GM12878 (cell line): ENCODE data around the gene CRYZL1. TPM values are rescaled to one million over a fixed set of nuclear protein-coding genes. Genes with fewer than 3 reads are reported as not detected.

Source experiments
- ATAC-seq: fragments of 200-7000 bp; cut with Tn5 transposase; 3 replicates; pipeline ENCODE4 v1.9.1; 2020; ENCODE audit warnings: mild to moderate bottlenecking, moderate library complexity
- BruUV-seq: library from RNA; stranded (reverse); fragments of 400-500 nt; replicated peaks from 2 replicates; lab custom pipeline; 2021; lab: Mats Ljungman, UMichigan
- CTCF ChIA-PET: fragments of 300-600 bp; sonication (Branson Sonifier 250); formaldehyde crosslinking; extraction: SDS; loops from one replicate; lab custom pipeline; 2021; ENCODE audit warnings: inconsistent platforms; lab: Yijun Ruan, JAX
- POLR2A ChIA-PET: fragments of 350-600 bp; formaldehyde crosslinking; extraction: SDS; loops from one replicate; lab custom pipeline; 2021; ENCODE audit warnings: inconsistent platforms; lab: Charles Lee
- RAD21 ChIA-PET: fragments of 300-600 bp; sonication (Branson Sonifier 250); formaldehyde crosslinking; loops from one replicate; lab custom pipeline; 2023; ENCODE audit warnings: antibody characterized with exemption; ENCODE audit not compliant: unreplicated experiment; lab: Charles Lee
- SMC1A ChIA-PET: fragments of 300-600 bp; sonication (Branson Sonifier 250); formaldehyde crosslinking; loops from one replicate; lab custom pipeline; 2023; ENCODE audit not compliant: unreplicated experiment, uncharacterized antibody; lab: Charles Lee
- DNase-seq: peaks from one replicate; pipeline ENCODE4 v3.0.0-alpha.2; 2011; ENCODE audit warnings: low read depth, low spot score
- FAIRE-seq: peaks from 3 replicates; lab custom pipeline; 2011; peaks lifted over from hg19 to GRCh38; lab: Jason Lieb, UNC
- H2AFZ ChIP-seq: 2 replicates; pipeline ENCODE4 v1.6.0; 2011; ENCODE audit warnings: low read depth, low read length, control low read depth; ENCODE audit not compliant: control insufficient read depth
- H3K27ac ChIP-seq: 2 replicates; pipeline ENCODE4 v1.5.1; 2011; ENCODE audit warnings: control low read depth; ENCODE audit not compliant: control insufficient read depth, insufficient read depth
- H3K27me3 ChIP-seq, 2 experiments: replicated peaks in 1 of 2; 2 replicates each; pipeline versions ENCODE4 v1.6.0 to v1.6.1; 2011; ENCODE audit warnings: low read length in 1 of 2; ENCODE audit not compliant: control insufficient read depth in 2 of 2, insufficient read depth in 2 of 2
- H3K36me3 ChIP-seq, 2 experiments: 2 replicates each; pipeline ENCODE4 v1.5.1; 2011; ENCODE audit warnings: low read length in 1 of 2; ENCODE audit not compliant: control insufficient read depth in 2 of 2, insufficient read depth in 2 of 2
- H3K4me1 ChIP-seq: 2 replicates; pipeline ENCODE4 v1.6.1; 2011; ENCODE audit warnings: mild to moderate bottlenecking, low read length, moderate library complexity, mixed read lengths; ENCODE audit not compliant: control insufficient read depth, insufficient read depth
- H3K4me2 ChIP-seq: 2 replicates; pipeline ENCODE4 v1.6.0; 2011; ENCODE audit warnings: control low read depth; ENCODE audit not compliant: control insufficient read depth, insufficient read depth
- H3K4me3 ChIP-seq: fragments of 200-600 bp; sonication (generic); 2 replicates; pipeline ENCODE4 v1.5.1; 2016
- H3K79me2 ChIP-seq: 2 replicates; pipeline ENCODE4 v1.6.0; 2011; ENCODE audit warnings: low read length; ENCODE audit not compliant: control insufficient read depth, insufficient read depth
- H3K9ac ChIP-seq: 2 replicates; pipeline ENCODE4 v1.8.0; 2011; ENCODE audit warnings: low read length, control low read depth, mixed read lengths; ENCODE audit not compliant: control insufficient read depth, insufficient read depth
- H3K9me3 ChIP-seq: replicated peaks from 3 replicates; pipeline ENCODE4 v1.5.1; 2011; ENCODE audit warnings: mild to moderate bottlenecking, low read length; ENCODE audit not compliant: control insufficient read depth, insufficient read depth
- H4K20me1 ChIP-seq: 2 replicates; pipeline ENCODE4 v1.6.0; 2011; ENCODE audit not compliant: control insufficient read depth, insufficient read depth
- BACH1 ChIP-seq: fragments of 450-650 bp; IDR thresholded peaks from 2 replicates; pipeline ENCODE4 v1.6.1; 2017; ENCODE audit warnings: mild to moderate bottlenecking, borderline replicate concordance
- BCL11A ChIP-seq: IDR thresholded peaks from 2 replicates; pipeline ENCODE4 v1.6.1; 2011; ENCODE audit warnings: low read depth, low read length
- DPF2 ChIP-seq: fragments of 450-650 bp; IDR thresholded peaks from 2 replicates; pipeline ENCODE4 v1.6.1; 2017; ENCODE audit warnings: mild to moderate bottlenecking
- HDGF ChIP-seq: fragments of 450-650 bp; IDR thresholded peaks from 2 replicates; pipeline ENCODE4 v1.6.1; 2016; ENCODE audit warnings: antibody characterized with exemption
- IKZF1 ChIP-seq: fragments of 450-650 bp; conservative IDR thresholded peaks from 2 replicates; pipeline ENCODE4 v1.6.1; 2017; ENCODE audit warnings: antibody characterized with exemption, mild to moderate bottlenecking
- JUNB ChIP-seq: IDR thresholded peaks from 2 replicates; pipeline ENCODE4 v1.6.1; 2016; ENCODE audit warnings: antibody characterized with exemption, mild to moderate bottlenecking
- MTA2 ChIP-seq: fragments of 450-650 bp; IDR thresholded peaks from 2 replicates; pipeline ENCODE4 v1.6.1; 2016; ENCODE audit warnings: low read depth, mild to moderate bottlenecking, moderate library complexity
- MXI1 ChIP-seq: fragments of 150-350 bp; IDR thresholded peaks from 2 replicates; pipeline ENCODE4 v1.6.1; 2011; ENCODE audit warnings: low read depth, mild to moderate bottlenecking, inconsistent platforms, low read length, improper control_type of control experiment
- NRF1 ChIP-seq: conservative IDR thresholded peaks from 2 replicates; pipeline ENCODE4 v1.6.1; 2011; ENCODE audit warnings: mild to moderate bottlenecking, low read depth, low read length, improper control_type of control experiment
- POLR2AphosphoS5 ChIP-seq: IDR thresholded peaks from 2 replicates; pipeline ENCODE4 v1.6.1; 2011; ENCODE audit warnings: mild to moderate bottlenecking, low read length, inconsistent platforms
- SIN3A ChIP-seq: IDR thresholded peaks from 2 replicates; pipeline ENCODE4 v1.6.1; 2012; ENCODE audit warnings: low read depth, low read length, improper control_type of control experiment
- SIX5 ChIP-seq: IDR thresholded peaks from 2 replicates; pipeline ENCODE4 v1.6.1; 2011; ENCODE audit warnings: mild to moderate bottlenecking, low read depth, low read length, moderate library complexity; ENCODE audit not compliant: severe bottlenecking
- ZNF274 ChIP-seq: IDR thresholded peaks from one replicate; pipeline ENCODE4 v1.8.0; 2011; ENCODE audit not compliant: insufficient read length, insufficient read depth
- WGBS: methylation state at CpG from one replicate; pipeline ENCODE4 v1.1.6; 2016; ENCODE audit warnings: low lambda C conversion rate; ENCODE audit not compliant: insufficient replicate concordance, insufficient coverage; ENCODE audit errors: missing lambda C conversion rate; 5-methylcytosine and 5-hydroxymethylcytosine counted together
- in situ Hi-C: fragments of 300-500 bp; cut with MboI; formaldehyde crosslinking; loops from 9 replicates; pipeline ENCODE4 v1.14.3; 2018; ENCODE audit warnings: mixed read lengths
- intact Hi-C: fragments of 100-400 bp; cut with micrococcal nuclease; formaldehyde crosslinking; loops from one replicate; pipeline ENCODE4 v1.14.2; 2022; ENCODE audit not compliant: unreplicated experiment
- polyA plus RNA-seq, 11 experiments: library from polyadenylated mRNA; depleted of rRNA in 4 of 11; unstranded in 6 of 11; stranded (reverse) in 5 of 11; fragments of >200 nt; fragmentation: Nextera tagmentation in 4 of 11; fragmentation: Illumina TruSeq in 1 of 11; extraction: Ambion mirVana in 4 of 11; extraction: Trizol in 1 of 11; gene quantifications; 1 replicate in 1 of 11; 2 replicates in 10 of 11; pipeline versions ENCODE4 v1.2.1 to v1.2.3, GENCODE V29; 2011 to 2016; ENCODE audit warnings: inconsistent platforms in 2 of 11, missing spikeins in 2 of 11, low read depth in 1 of 11
- total RNA-seq, 4 experiments: library from RNA; depleted of rRNA in 3 of 4; stranded (reverse); fragments of >200 nt in 3 of 4; fragmentation: Illumina TruSeq in 1 of 4; extraction: Trizol in 1 of 4; gene quantifications; 2 replicates each; pipeline versions ENCODE4 v1.2.1 to v1.2.3, GENCODE V29; 2013 to 2021
- TF ChIP-seq, protein P1 (sequence below): fragments of 150-350 bp; IDR thresholded peaks from 2 replicates; pipeline ENCODE4 v1.6.1; 2016; ENCODE audit warnings: low read depth, low read length
- TF ChIP-seq, protein P2 (sequence below): IDR thresholded peaks from 2 replicates; pipeline ENCODE4 v1.6.1; 2011; ENCODE audit warnings: low read depth, mild to moderate bottlenecking, low read length, moderate library complexity, borderline replicate concordance; ENCODE audit errors: extremely low read depth
- TF ChIP-seq, protein P3 (sequence below): fragments of 450-650 bp; IDR thresholded peaks from 2 replicates; pipeline ENCODE4 v1.6.1; 2016; ENCODE audit warnings: mild to moderate bottlenecking

The CRYZL1 gene
- total and polyA plus RNA-seq, 10 of the 15 experiments (the other 5 are each of a cell fraction or from before 2014, with no cell fraction given), result 14.3 to 72.4 (median 30.7) TPM

DNA sequence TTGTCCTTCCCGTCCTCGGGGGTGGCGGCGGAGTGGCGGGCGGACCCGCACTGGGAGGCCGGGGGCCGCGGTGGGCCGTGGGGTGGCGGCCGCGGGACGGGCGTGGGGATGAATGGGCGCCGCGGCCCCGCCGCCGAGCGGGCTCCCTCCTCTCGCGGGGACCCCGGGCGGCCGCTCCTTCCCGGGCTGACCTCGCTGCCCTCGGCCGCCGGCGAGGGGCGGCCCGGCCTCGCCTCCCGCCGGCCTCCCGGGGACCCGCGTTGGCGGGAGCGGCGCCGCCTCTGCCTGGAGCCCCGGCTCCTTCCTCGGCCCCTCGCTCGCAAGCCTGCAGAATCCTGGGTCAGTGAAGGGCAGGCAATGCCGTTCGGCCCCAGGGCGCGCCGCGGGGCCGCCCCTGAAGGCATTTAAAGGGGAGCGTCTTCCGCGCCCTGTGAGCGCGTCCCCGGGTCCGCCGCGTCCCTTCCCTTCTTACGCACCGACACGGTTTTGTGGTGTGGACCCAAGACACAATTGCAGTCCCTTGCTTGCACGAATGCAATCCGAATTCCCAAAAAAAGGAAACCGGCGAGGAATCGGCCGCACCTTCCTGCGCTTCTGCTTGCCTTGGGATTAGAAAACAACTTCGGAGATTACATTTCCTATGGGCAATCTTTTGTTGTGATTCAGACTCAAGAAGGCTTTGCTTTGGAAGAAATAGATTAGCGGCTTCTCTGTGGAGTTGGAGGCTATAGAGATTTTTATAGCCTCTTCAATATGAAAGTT, 1.5 kb upstream of the CRYZL1 start (continued):
- TF ChIP-seq, protein P1, sequence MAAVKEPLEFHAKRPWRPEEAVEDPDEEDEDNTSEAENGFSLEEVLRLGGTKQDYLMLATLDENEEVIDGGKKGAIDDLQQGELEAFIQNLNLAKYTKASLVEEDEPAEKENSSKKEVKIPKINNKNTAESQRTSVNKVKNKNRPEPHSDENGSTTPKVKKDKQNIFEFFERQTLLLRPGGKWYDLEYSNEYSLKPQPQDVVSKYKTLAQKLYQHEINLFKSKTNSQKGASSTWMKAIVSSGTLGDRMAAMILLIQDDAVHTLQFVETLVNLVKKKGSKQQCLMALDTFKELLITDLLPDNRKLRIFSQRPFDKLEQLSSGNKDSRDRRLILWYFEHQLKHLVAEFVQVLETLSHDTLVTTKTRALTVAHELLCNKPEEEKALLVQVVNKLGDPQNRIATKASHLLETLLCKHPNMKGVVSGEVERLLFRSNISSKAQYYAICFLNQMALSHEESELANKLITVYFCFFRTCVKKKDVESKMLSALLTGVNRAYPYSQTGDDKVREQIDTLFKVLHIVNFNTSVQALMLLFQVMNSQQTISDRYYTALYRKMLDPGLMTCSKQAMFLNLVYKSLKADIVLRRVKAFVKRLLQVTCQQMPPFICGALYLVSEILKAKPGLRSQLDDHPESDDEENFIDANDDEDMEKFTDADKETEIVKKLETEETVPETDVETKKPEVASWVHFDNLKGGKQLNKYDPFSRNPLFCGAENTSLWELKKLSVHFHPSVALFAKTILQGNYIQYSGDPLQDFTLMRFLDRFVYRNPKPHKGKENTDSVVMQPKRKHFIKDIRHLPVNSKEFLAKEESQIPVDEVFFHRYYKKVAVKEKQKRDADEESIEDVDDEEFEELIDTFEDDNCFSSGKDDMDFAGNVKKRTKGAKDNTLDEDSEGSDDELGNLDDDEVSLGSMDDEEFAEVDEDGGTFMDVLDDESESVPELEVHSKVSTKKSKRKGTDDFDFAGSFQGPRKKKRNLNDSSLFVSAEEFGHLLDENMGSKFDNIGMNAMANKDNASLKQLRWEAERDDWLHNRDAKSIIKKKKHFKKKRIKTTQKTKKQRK, result no peak
- peak; percentile 73 for TF ChIP-seq IKZF1

DNA sequence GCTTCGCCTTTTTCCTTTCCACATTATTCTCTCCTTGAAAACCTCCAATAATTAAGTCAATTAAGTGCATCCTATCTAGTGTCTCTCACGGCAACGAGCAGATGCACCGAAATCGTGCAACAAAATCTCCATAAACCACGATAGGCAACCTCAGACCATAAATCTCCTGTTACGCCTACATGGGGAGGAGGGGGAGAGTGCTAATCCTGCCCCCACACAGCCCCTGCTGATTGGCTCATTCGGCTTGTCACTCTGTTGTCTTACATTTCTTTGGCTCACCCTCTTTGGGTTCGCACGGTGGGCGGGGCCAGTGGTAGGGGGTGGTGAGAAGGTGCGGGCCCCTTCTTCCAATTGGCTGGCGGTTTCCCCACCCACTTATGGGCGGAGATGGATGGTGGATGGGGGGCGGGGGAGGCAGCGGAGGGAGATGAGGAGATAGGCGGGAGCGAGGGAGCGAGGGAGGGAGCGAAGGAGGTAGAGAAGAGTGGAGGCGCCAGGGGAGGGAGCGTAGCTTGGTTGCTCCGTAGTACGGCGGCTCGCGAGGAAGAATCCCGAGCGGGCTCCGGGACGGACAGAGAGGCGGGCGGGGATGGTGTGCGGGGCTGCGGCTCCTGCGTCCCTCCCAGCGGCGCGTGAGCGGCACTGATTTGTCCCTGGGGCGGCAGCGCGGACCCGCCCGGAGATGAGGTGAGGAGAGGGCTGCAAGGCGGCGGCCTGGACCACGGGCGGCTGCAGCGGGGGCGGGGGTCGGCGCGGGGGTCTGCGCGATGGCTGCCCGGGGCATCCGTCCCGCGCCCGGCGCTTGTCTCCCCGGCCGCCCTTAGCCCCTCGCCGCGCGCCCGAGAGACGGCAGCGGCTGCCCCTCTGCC, 720 bp upstream of the CRYZL1 start, which contains the start of gene ITSN1:
Gene ITSN1 (plus strand): TSS at position 475 of the 869 bp plus-strand sequence. CDS start 76,328 bp downstream, outside the sequence.
- Histone ChIP-seq H3K27ac (peak within 1 kb of the TSS; percentile 91), H3K4me2 (peak within 1 kb of the TSS; percentile 85), H3K4me3 (peak within 1 kb of the TSS; percentile 94), H2AFZ (peak within 1 kb of the TSS; percentile 98), H3K4me1 (no peaks in the 10 kb centered on the region), H3K27me3 (peaks cover 0 to 6% of the 10 kb centered on the region in 2 experiments; a peak in 2 of 4 replicates), H3K9me3 (no peaks in the 10 kb centered on the region), H4K20me1 (no peaks in the 10 kb centered on the region), H3K36me3 (no peaks in the 10 kb centered on the region), H3K79me2 (peaks cover 13% of the 10 kb centered on the region), H3K9ac (peak within 1 kb of the TSS; percentile 80)
- ChIA-PET CTCF (interaction anchor here (1.5 kb wide), 1 partner anchor 36 kb away, joined by 4 read pairs; no protein-coding TSS in a partner anchor), POLR2A (interaction anchor here (0.6 to 1.1 kb wide), 3 partner anchors 22 to 162 kb away, joined by 3 to 4 read pairs (median 3); partner anchors contain the start of gene TMEM50B), SMC1A (no interaction called here), RAD21 (interaction anchor here (0.6 kb wide), 2 partner anchors 281 to 712 kb away, joined by 3 read pairs; no protein-coding TSS in a partner anchor)
- intact Hi-C loops (loop anchor here (2.0 kb wide), 1 partner anchor 273 kb away; the partner anchor contains the start of gene ATP5PO), in situ Hi-C loops (loop anchor here (25.0 kb wide), 1 partner anchor 1255 kb away; the partner anchor contains the start of gene URB1)
- no peak for FAIRE-seq
- under 1% methylated on average over 28 of the region's 71 CpGs for WGBS
- BruUV-seq, result no TSS peak
- peak; percentile 99 for DNase-seq
- ATAC-seq, result peak; percentile 94
- TF ChIP-seq POLR2AphosphoS5 (no peak), ZNF274 (no peak), SIN3A (0 out of 2 replicates have a peak, but pooled peaks have one; percentile 44), MTA2 (no peak), HDGF (peak; percentile 98), NRF1 (no peak), BACH1 (no peak), BCL11A (no peak), SIX5 (peak; percentile 27), DPF2 (no peak; the same call in 1 of the 2 replicates), MXI1 (no peak), JUNB (no peak)
- TF ChIP-seq, protein P2, sequence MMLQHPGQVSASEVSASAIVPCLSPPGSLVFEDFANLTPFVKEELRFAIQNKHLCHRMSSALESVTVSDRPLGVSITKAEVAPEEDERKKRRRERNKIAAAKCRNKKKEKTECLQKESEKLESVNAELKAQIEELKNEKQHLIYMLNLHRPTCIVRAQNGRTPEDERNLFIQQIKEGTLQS, result no peak
- TF ChIP-seq, protein P3, sequence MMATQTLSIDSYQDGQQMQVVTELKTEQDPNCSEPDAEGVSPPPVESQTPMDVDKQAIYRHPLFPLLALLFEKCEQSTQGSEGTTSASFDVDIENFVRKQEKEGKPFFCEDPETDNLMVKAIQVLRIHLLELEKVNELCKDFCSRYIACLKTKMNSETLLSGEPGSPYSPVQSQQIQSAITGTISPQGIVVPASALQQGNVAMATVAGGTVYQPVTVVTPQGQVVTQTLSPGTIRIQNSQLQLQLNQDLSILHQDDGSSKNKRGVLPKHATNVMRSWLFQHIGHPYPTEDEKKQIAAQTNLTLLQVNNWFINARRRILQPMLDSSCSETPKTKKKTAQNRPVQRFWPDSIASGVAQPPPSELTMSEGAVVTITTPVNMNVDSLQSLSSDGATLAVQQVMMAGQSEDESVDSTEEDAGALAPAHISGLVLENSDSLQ, result peak; percentile 97
